Vagina (tissue), 2 donors: ENCODE measurements around the gene ATG4B. TPM values are rescaled to one million over a fixed set of nuclear protein-coding genes. Genes with fewer than 3 reads are reported as not detected.
A peak's percentile ranks its signal among the peaks of the same experiment; 100 is the strongest.

Experiments used
- DNase-seq, 2 donors: peaks; one replicate each; pipeline ENCODE4 v3.0.0-alpha.2; 2017; ENCODE audit errors: extremely low spot score in 2 of 2
- H3K27ac ChIP-seq: fragments of 200-600 bp; sonication (generic); one replicate; pipeline ENCODE4 v1.5.1; 2019
- H3K27me3 ChIP-seq: fragments of 200-600 bp; sonication (generic); one replicate; pipeline ENCODE4 v1.5.1; 2019
- H3K36me3 ChIP-seq, 2 donors: fragments of 200-600 bp; sonication (generic); one replicate each; pipeline ENCODE4 v1.5.1; 2017 to 2019
- H3K4me1 ChIP-seq: fragments of 200-600 bp; sonication (generic); one replicate; pipeline ENCODE4 v1.5.1; 2019
- H3K4me3 ChIP-seq, 2 donors: fragments of 200-600 bp; sonication (generic); 1 replicate in 1 of 2; 2 replicates in 1 of 2; pipeline ENCODE4 v1.5.1; 2016 to 2019
- H3K9me3 ChIP-seq: fragments of 200-600 bp; sonication (generic); one replicate; pipeline ENCODE4 v1.5.1; 2019
- CTCF ChIP-seq, 3 experiments: fragments of 450-650 bp in 2 of 3; fragments of 200-600 bp in 1 of 3; sonication (generic) in 1 of 3; IDR thresholded peaks; one replicate each; pipeline ENCODE4 v1.5.1; 2017 to 2019; ENCODE audit warnings: antibody characterized with exemption in 3 of 3, mild to moderate bottlenecking in 2 of 3, moderate library complexity in 2 of 3
- POLR2A ChIP-seq, 2 donors: fragments of 450-650 bp; IDR thresholded peaks; one replicate each; pipeline ENCODE4 v1.6.1; 2017; ENCODE audit warnings: antibody characterized with exemption in 2 of 2, mild to moderate bottlenecking in 2 of 2, moderate library complexity in 2 of 2
- POLR2AphosphoS5 ChIP-seq, 2 donors: sonication (generic); formaldehyde crosslinking; IDR thresholded peaks; one replicate each; pipeline ENCODE4 v1.9.0; 2017; ENCODE audit warnings: antibody characterized with exemption in 2 of 2, mild to moderate bottlenecking in 2 of 2, low read depth in 1 of 2; ENCODE audit not compliant: insufficient read depth in 1 of 2
- intact Hi-C: fragments of 100-400 bp; cut with DNase I; formaldehyde crosslinking; loops from one replicate; pipeline ENCODE4 v1.15.1; 2023
- total RNA-seq: library from RNA; depleted of rRNA; stranded (reverse); fragments of >200 nt; gene quantifications from one replicate; pipeline ENCODE4 v1.2.3, GENCODE V29; 2016

The ATG4B gene
- total RNA-seq, 1 donor from 2014 or later = 104 TPM

- intact Hi-C loops = no loop called here
Observed at GRCh38 chr2:241608881-241609280, 28.6 kb upstream of the ATG4B start.

GRCh38 chr2:241609859-241610793, 27.4 kb upstream of the ATG4B start:
- Histone ChIP-seq H3K4me3 (peak overlapping the region; percentile 55 to 61), H3K4me1 (peaks cover 34% of the 10 kb centered on the region), H3K36me3 (peaks cover 0 to 10% of the 10 kb centered on the region in 2 donors), H3K27ac (peak overlapping the region; percentile 79), H3K27me3 (no peaks in the 10 kb centered on the region), H3K9me3 (no peaks in the 10 kb centered on the region)
- intact Hi-C loops = no loop called here
- TF ChIP-seq CTCF (IDR thresholded peaks at IDR 0.05) (peak; percentile 24 to 45 (median 36)), POLR2AphosphoS5 (IDR thresholded peaks at IDR 0.05; ENCODE audit: insufficient read depth in 1 of 2, low read depth in 1 of 2) (peak in 1 of 2 donors; percentile 61), POLR2A (IDR thresholded peaks at IDR 0.05) (no peak)
- no peak for DNase-seq

More at GRCh38 chr2:241608881-241609280, 28.6 kb upstream of the ATG4B start:
- Histone ChIP-seq H3K9me3 (no peaks in the 10 kb centered on the region), H3K27ac (no peak overlapping the region), H3K4me1 (peaks cover 34% of the 10 kb centered on the region), H3K4me3 (no peak overlapping the region), H3K27me3 (no peaks in the 10 kb centered on the region), H3K36me3 (peaks cover 0 to 18% of the 10 kb centered on the region in 2 donors)
- no peak for DNase-seq
- TF ChIP-seq POLR2A (IDR thresholded peaks at IDR 0.05) (no peak), CTCF (IDR thresholded peaks at IDR 0.05) (no peak), POLR2AphosphoS5 (IDR thresholded peaks at IDR 0.05; ENCODE audit: insufficient read depth in 1 of 2, low read depth in 1 of 2) (no peak)

GRCh38 chr2:241611062-241611461, 26.4 kb upstream of the ATG4B start:
- Histone ChIP-seq H3K4me3 (no peak overlapping the region), H3K4me1 (peaks cover 34% of the 10 kb centered on the region), H3K9me3 (no peaks in the 10 kb centered on the region), H3K27ac (peak overlapping the region; percentile 79), H3K27me3 (no peaks in the 10 kb centered on the region), H3K36me3 (peaks cover 0 to 3% of the 10 kb centered on the region in 2 donors)
- no peak for TF ChIP-seq POLR2A (IDR thresholded peaks at IDR 0.05)
- no peak for TF ChIP-seq POLR2AphosphoS5 (IDR thresholded peaks at IDR 0.05; ENCODE audit: insufficient read depth in 1 of 2, low read depth in 1 of 2)
- no peak for TF ChIP-seq CTCF (IDR thresholded peaks at IDR 0.05)
- DNase-seq = no peak
- intact Hi-C loops = no loop called here

- H3K36me3 ChIP-seq = no peaks in the 10 kb centered on the region
- H3K27me3 ChIP-seq = no peaks in the 10 kb centered on the region
- intact Hi-C loops = no loop called here
- no peaks in the 10 kb centered on the region for H3K9me3 ChIP-seq
- H3K4me1 ChIP-seq = peaks cover 45% of the 10 kb centered on the region
- TF ChIP-seq POLR2AphosphoS5 (IDR thresholded peaks at IDR 0.05; ENCODE audit: insufficient read depth in 1 of 2, low read depth in 1 of 2) (no peak), CTCF (IDR thresholded peaks at IDR 0.05) (no peak), POLR2A (IDR thresholded peaks at IDR 0.05) (no peak)
- no peak for DNase-seq
- H3K27ac ChIP-seq = peak overlapping the region; percentile 42
- no peak overlapping the region for H3K4me3 ChIP-seq
Observed at GRCh38 chr2:241612156-241613016, 25.1 kb upstream of the ATG4B start.
